HEK293 (cell line): ENCODE measurements around the gene ZRSR2.

Source experiments
- CTCF ChIA-PET: fragments of 350-600 bp; formaldehyde crosslinking; extraction: SDS; loops from one replicate; lab custom pipeline; 2021; ENCODE audit warnings: antibody characterized with exemption; lab: Yijun Ruan, JAX
- POLR2A ChIA-PET: fragments of 300-600 bp; formaldehyde crosslinking; extraction: SDS; loops from one replicate; lab custom pipeline; 2020; ENCODE audit warnings: antibody characterized with exemption, inconsistent platforms; lab: Yijun Ruan, JAX
- H3K27ac ChIP-seq: fragments of 200-500 bp; sonication (Bioruptor generic); 2 replicates; pipeline ENCODE4 v1.5.1; 2014; ENCODE audit warnings: low read depth, low read length, control low read depth, inconsistent platforms; ENCODE audit errors: extremely low read depth
- H3K36me3 ChIP-seq, 2 experiments: fragments of 200-500 bp in 1 of 2; sonication (Bioruptor generic) in 1 of 2; 1 replicate in 1 of 2; 2 replicates in 1 of 2; pipeline ENCODE4 v1.5.1; 2014 to 2017; ENCODE audit warnings: inconsistent platforms in 2 of 2, low read length in 2 of 2; ENCODE audit not compliant: control insufficient read depth in 2 of 2, insufficient read depth in 1 of 2
- H3K4me1 ChIP-seq: fragments of 200-500 bp; sonication (Bioruptor generic); 2 replicates; pipeline ENCODE4 v1.5.1; 2014; ENCODE audit warnings: mild to moderate bottlenecking, low read length, inconsistent platforms; ENCODE audit not compliant: control insufficient read depth, insufficient read depth
- H3K4me3 ChIP-seq: 2 replicates; pipeline ENCODE4 v1.5.1; 2011; ENCODE audit warnings: low read depth, mild to moderate bottlenecking, control low read depth, low read length, moderate library complexity
- H3K9me3 ChIP-seq: fragments of 200-500 bp; sonication (Bioruptor generic); 2 replicates; pipeline ENCODE4 v1.5.1; 2014; ENCODE audit warnings: low read depth, low read length, inconsistent platforms; ENCODE audit not compliant: control insufficient read depth, insufficient read depth
- HIC1 ChIP-seq: fragments of 450-650 bp; formaldehyde crosslinking; IDR thresholded peaks from 2 replicates; pipeline ENCODE4 v1.5.1; 2016; ENCODE audit warnings: missing biosample characterization, missing genetic modification characterization
- KLF8 ChIP-seq: fragments of 450-650 bp; formaldehyde crosslinking; IDR thresholded peaks from 2 replicates; pipeline ENCODE4 v1.5.1; 2016; ENCODE audit warnings: missing biosample characterization, missing genetic modification characterization
- PRDM6 ChIP-seq: fragments of 450-650 bp; formaldehyde crosslinking; IDR thresholded peaks from 2 replicates; pipeline ENCODE4 v1.5.1; 2017; ENCODE audit warnings: missing biosample characterization, missing genetic modification characterization
- SCRT2 ChIP-seq: fragments of 450-650 bp; formaldehyde crosslinking; IDR thresholded peaks from 2 replicates; pipeline ENCODE4 v1.5.1; 2016; ENCODE audit warnings: missing biosample characterization, missing genetic modification characterization
- SETDB1 ChIP-seq: IDR thresholded peaks from one replicate; pipeline ENCODE4 v1.6.1; 2017; ENCODE audit warnings: mild to moderate bottlenecking, low read length, moderate library complexity, mixed read lengths; ENCODE audit not compliant: insufficient read length
- ZBTB17 ChIP-seq: fragments of 450-650 bp; formaldehyde crosslinking; IDR thresholded peaks from 2 replicates; pipeline ENCODE4 v1.5.1; 2016; ENCODE audit warnings: missing biosample characterization, missing genetic modification characterization
- ZNF146 ChIP-seq: fragments of 450-650 bp; formaldehyde crosslinking; IDR thresholded peaks from 2 replicates; pipeline ENCODE4 v1.5.1; 2016; ENCODE audit warnings: missing biosample characterization, missing genetic modification characterization
- ZNF404 ChIP-seq: fragments of 450-650 bp; formaldehyde crosslinking; IDR thresholded peaks from 2 replicates; pipeline ENCODE4 v1.5.1; 2017; ENCODE audit warnings: missing biosample characterization, missing genetic modification characterization
- ZNF426 ChIP-seq: fragments of 450-650 bp; formaldehyde crosslinking; IDR thresholded peaks from 2 replicates; pipeline ENCODE4 v1.5.1; 2017; ENCODE audit warnings: missing biosample characterization, missing genetic modification characterization, mild to moderate bottlenecking, inconsistent platforms, moderate library complexity
- ZNF48 ChIP-seq: fragments of 450-650 bp; formaldehyde crosslinking; IDR thresholded peaks from 2 replicates; pipeline ENCODE4 v1.5.1; 2016; ENCODE audit warnings: missing biosample characterization, missing genetic modification characterization
- ZNF555 ChIP-seq: fragments of 450-650 bp; formaldehyde crosslinking; conservative IDR thresholded peaks from 2 replicates; pipeline ENCODE4 v1.5.1; 2017; ENCODE audit warnings: missing biosample characterization, mild to moderate bottlenecking, missing genetic modification characterization, inconsistent platforms
- ZNF610 ChIP-seq: fragments of 450-650 bp; formaldehyde crosslinking; IDR thresholded peaks from 2 replicates; pipeline ENCODE4 v1.5.1; 2016; ENCODE audit warnings: missing biosample characterization, missing genetic modification characterization, borderline replicate concordance
- ZNF629 ChIP-seq: fragments of 450-650 bp; formaldehyde crosslinking; IDR thresholded peaks from 2 replicates; pipeline ENCODE4 v1.5.1; 2017; ENCODE audit warnings: missing biosample characterization, missing genetic modification characterization
- ZNF701 ChIP-seq: fragments of 450-650 bp; formaldehyde crosslinking; IDR thresholded peaks from 2 replicates; pipeline ENCODE4 v1.5.1; 2016; ENCODE audit warnings: missing biosample characterization, missing genetic modification characterization
- ZNF76 ChIP-seq: fragments of 450-650 bp; formaldehyde crosslinking; IDR thresholded peaks from 2 replicates; pipeline ENCODE4; 2016; ENCODE audit warnings: low read depth, missing biosample characterization, missing genetic modification characterization, borderline replicate concordance
- ZNF843 ChIP-seq: fragments of 450-650 bp; formaldehyde crosslinking; IDR thresholded peaks from 2 replicates; pipeline ENCODE4 v1.5.1; 2016; ENCODE audit warnings: missing biosample characterization, missing genetic modification characterization
- ZXDB ChIP-seq: fragments of 450-650 bp; formaldehyde crosslinking; IDR thresholded peaks from 2 replicates; pipeline ENCODE4 v1.5.1; 2016; ENCODE audit warnings: missing biosample characterization, missing genetic modification characterization

ZRSR2 gene

GRCh38 chrX:15834827-15835595, 44.7 kb downstream of the ZRSR2 start:
- ChIA-PET POLR2A (interaction anchor here (0.9 to 1.5 kb wide), 2 partner anchors 20 kb away, joined by 4 to 5 read pairs; partner anchors contain the start of gene AP1S2), CTCF (interaction anchor here (0.6 to 1.4 kb wide), 3 partner anchors 9 to 137 kb away, joined by 3 to 4 read pairs (median 4); no protein-coding TSS in a partner anchor)

GRCh38 chrX:15838017-15838416, 47.7 kb downstream of the ZRSR2 start:
- ChIA-PET CTCF (interaction anchor here (0.5 kb wide), 1 partner anchor 71 kb away, joined by 3 read pairs; no protein-coding TSS in a partner anchor), POLR2A (no interaction called here)
- TF ChIP-seq SETDB1 (no peak), ZNF404 (tag by site-specific recombination) (no peak), ZNF146 (no peak), ZNF48 (tag by site-specific recombination) (no peak), ZNF555 (tag by site-specific recombination) (no peak), KLF8 (no peak), ZNF701 (no peak)
- Histone ChIP-seq H3K36me3 (peaks cover 20 to 55% of the 10 kb centered on the region in 2 experiments), H3K9me3 (no peaks in the 10 kb centered on the region), H3K27ac (no peak overlapping the region), H3K4me3 (no peak overlapping the region), H3K4me1 (peaks cover 6% of the 10 kb centered on the region)

More at GRCh38 chrX:15834827-15835595, 44.7 kb downstream of the ZRSR2 start:
- TF ChIP-seq ZXDB (tag by site-specific recombination) (peak; percentile 43; the same call in 1 of the 2 replicates), ZNF76 (tag by site-specific recombination) (no peak), ZNF843 (peak; percentile 55; the same call in 1 of the 2 replicates), SCRT2 (tag by site-specific recombination) (no peak), PRDM6 (tag by site-specific recombination) (peak; percentile 74), ZNF629 (tag by site-specific recombination) (0 out of 2 replicates have a peak, but pooled peaks have one; percentile 13), HIC1 (tag by site-specific recombination) (peak; percentile 55), ZBTB17 (tag by site-specific recombination) (peak; percentile 76), ZNF426 (tag by site-specific recombination) (no peak), ZNF610 (tag by site-specific recombination) (no peak)
- TF ChIP-seq, all 188 proteins: peak for 6
- H3K4me1 ChIP-seq: peaks cover 6% of the 10 kb centered on the region
- H3K27ac ChIP-seq: no peak overlapping the region
- H3K4me3 ChIP-seq: no peak overlapping the region
- H3K9me3 ChIP-seq: no peaks in the 10 kb centered on the region
- H3K36me3 ChIP-seq: peaks cover 3 to 37% of the 10 kb centered on the region in 2 experiments
